OCI-LY7 (cell line): Measurements from ENCODE around the gene BAMBI.

Source experiments
- EZH2phosphoT487 ChIP-seq: fragments of 200-600 bp; sonication (generic); IDR thresholded peaks from 2 replicates; pipeline ENCODE4 v1.6.1; 2018; ENCODE audit warnings: low read depth, borderline replicate concordance, mild to moderate bottlenecking, mixed run types, antibody characterized with exemption, low read length, moderate library complexity, mixed read lengths
- TF ChIP-seq, protein P1 (sequence below): fragments of 200-600 bp; sonication (generic); conservative IDR thresholded peaks from 2 replicates; pipeline ENCODE4 v1.5.1; 2014; ENCODE audit warnings: mild to moderate bottlenecking, antibody characterized with exemption, low read length, moderate library complexity, mixed read lengths

DNA sequence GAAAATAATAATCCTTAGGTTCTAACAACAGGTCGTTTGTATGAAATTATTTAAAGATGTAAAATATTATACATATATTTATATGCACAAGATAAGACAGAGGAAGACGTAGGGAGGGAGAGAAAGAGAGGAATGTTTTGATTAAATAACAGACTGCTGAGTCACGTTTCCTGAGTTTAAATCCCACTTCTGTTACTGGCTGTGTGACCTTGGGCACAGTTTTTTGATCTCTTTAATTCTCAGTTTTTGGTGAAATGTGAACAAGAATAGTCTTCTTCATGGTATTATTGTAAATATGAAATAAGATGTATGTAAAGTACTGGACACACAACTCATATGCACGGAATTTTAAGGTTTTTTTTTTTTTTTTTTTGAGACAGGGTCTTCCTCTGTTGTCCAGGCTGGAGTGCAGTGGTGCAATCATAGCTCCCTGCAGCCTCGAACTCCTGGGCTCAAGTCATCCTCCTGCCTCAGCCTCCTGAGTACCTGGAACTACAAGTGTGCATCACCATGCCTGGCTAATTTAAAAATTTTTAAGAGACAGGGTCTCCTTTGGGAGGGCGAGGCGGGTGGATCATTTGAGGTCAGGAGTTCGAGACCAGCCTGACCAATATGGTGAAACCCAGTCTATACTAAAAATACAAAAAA is 42.6 kb downstream of the BAMBI start:
- TF ChIP-seq, protein P1, sequence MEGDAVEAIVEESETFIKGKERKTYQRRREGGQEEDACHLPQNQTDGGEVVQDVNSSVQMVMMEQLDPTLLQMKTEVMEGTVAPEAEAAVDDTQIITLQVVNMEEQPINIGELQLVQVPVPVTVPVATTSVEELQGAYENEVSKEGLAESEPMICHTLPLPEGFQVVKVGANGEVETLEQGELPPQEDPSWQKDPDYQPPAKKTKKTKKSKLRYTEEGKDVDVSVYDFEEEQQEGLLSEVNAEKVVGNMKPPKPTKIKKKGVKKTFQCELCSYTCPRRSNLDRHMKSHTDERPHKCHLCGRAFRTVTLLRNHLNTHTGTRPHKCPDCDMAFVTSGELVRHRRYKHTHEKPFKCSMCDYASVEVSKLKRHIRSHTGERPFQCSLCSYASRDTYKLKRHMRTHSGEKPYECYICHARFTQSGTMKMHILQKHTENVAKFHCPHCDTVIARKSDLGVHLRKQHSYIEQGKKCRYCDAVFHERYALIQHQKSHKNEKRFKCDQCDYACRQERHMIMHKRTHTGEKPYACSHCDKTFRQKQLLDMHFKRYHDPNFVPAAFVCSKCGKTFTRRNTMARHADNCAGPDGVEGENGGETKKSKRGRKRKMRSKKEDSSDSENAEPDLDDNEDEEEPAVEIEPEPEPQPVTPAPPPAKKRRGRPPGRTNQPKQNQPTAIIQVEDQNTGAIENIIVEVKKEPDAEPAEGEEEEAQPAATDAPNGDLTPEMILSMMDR, result no peak
- no peak for TF ChIP-seq EZH2phosphoT487
